Stimulated activated naive CD8-positive, alpha-beta T cell treated with anti-CD3 and anti-CD28 coated beads, Interleukin-15, Interleukin-2, amounts not matched to agents 100 ng/mL and 50 ng/mL, for 24 hours (primary cell): ENCODE data around the gene COL20A1.

ENCODE experiments used
- H3K27ac Mint-ChIP-seq: one replicate; pipeline ENCODE4 v1.8.0; 2021; ENCODE audit warnings: mild to moderate bottlenecking, mixed read lengths
- H3K27me3 Mint-ChIP-seq: one replicate; pipeline ENCODE4 v1.8.0; 2021; ENCODE audit warnings: mixed read lengths
- H3K36me3 Mint-ChIP-seq: one replicate; pipeline ENCODE4 v1.8.0; 2021; ENCODE audit warnings: low read depth, mixed read lengths
- H3K4me1 Mint-ChIP-seq: one replicate; pipeline ENCODE4 v1.8.0; 2021; ENCODE audit warnings: low read depth, mixed read lengths
- H3K4me3 Mint-ChIP-seq: one replicate; pipeline ENCODE4 v1.8.0; 2021; ENCODE audit warnings: mild to moderate bottlenecking, mixed read lengths
- H3K9me3 Mint-ChIP-seq: one replicate; pipeline ENCODE4 v1.8.0; 2021; ENCODE audit warnings: mixed read lengths

Gene COL20A1

DNA sequence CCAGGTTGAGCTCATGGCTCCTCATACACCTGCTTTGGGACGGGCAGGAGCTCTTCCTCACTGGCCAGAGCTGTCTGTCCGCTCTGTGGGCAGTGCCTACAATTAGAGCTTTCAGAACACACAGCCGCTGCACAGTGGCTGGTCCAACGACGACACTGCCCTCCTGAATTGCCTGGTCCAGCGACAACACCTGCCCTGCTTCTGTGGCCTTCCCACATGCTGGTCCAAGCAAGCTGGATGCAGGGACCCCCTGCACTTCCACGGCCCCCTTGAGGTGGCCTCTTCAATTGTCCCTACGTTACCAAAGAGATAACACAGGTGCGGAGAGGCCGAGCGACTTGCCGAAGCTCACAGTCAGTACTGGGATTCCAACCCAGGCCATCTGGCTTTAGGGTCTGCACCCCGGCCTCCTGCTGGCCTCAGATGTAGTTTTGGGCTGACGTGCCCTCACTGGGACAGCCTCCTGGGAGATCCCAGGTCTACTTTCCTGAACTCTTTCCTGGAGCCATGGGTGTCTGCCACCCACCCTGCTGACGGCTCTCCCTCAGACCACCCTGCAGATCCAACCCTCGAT is 69.5 kb downstream of the COL20A1 start:
- H3K27ac Mint-ChIP-seq = no peak overlapping the region
- no peaks in the 10 kb centered on the region for H3K4me1 Mint-ChIP-seq
- H3K36me3 Mint-ChIP-seq = no peaks in the 10 kb centered on the region
- H3K27me3 Mint-ChIP-seq = peaks cover 15% of the 10 kb centered on the region
- no peaks in the 10 kb centered on the region for H3K9me3 Mint-ChIP-seq
- H3K4me3 Mint-ChIP-seq = no peak overlapping the region

DNA sequence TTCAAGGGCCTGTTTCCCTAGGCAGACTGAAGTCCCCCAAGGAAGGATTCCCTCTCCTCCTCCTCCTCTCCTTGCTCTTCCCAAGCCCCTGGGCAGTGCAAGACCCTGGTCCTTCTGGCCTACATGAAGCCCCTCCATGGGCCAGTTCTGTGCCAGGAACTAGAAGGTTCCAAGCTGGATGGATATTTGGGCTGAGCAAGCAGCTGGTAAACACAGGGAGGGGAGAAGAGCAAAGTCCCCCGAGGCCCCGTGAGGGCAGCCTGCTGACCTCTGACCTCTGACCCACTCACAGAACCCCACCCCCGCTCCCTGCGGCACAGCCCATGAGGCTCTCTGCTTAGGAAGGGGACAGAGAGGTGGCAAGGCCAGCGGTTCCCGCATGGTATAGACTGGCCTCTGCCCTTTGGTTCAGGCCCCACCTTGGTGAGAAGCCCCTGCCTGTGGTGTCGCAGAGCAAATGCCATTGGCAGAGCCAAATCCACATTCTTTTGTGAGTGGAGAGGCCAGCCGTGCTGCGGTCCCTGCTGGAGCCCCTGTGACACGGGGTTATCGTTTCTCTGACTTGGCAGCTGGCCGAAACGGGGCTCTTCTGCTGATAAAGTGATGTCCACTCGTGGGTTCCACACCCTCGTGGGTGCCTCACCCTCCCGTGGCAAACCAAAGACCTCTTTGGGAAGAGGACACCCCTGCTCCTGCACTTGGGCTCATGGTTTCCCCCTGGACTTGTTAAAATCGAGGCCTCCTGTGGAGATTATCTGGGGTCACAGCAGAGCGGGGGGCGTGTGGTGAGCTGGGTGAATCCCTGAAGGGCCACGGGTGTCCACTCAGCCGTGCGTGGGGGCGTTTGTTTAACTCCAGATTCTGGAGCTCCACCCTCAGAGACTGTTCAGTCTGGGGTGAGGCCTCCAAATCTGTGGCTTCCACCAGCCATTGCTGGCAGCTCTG is 70.3 kb downstream of the COL20A1 start:
- Mint-ChIP-seq H3K4me3 (no peak overlapping the region), H3K9me3 (no peaks in the 10 kb centered on the region), H3K27me3 (peaks cover 15% of the 10 kb centered on the region), H3K4me1 (no peaks in the 10 kb centered on the region), H3K27ac (no peak overlapping the region), H3K36me3 (no peaks in the 10 kb centered on the region)

DNA sequence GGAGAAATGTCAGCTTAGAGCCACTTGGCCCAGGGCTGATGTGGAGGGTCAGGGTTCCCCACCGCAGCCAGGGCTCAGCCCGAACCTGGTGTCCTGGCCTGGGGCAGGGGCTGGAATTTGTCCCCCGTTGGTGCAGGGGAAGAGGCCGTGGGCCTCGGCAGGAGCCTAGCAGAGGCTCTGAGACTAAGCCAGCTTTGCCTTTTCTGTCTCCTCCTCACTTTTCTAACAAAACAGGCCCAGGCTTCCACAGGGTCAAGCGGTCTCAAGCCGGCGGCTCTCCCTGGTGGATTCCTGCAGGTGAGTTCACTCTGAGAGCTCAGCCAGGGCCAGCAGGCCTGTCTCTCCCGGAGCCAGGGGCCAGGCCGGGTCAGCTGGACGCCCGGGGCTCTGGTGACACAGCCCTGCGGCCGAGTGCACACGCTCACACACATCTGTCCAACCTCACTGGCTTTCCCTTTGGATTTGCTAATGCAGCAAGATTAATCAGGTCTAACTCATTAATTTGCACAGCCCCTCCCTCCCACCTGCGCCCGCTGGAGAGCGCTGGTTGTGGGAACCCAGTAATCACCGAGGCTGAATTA is 71.1 kb downstream of the COL20A1 start:
- H3K4me1 Mint-ChIP-seq = no peaks in the 10 kb centered on the region
- no peak overlapping the region for H3K27ac Mint-ChIP-seq
- no peaks in the 10 kb centered on the region for H3K9me3 Mint-ChIP-seq

DNA sequence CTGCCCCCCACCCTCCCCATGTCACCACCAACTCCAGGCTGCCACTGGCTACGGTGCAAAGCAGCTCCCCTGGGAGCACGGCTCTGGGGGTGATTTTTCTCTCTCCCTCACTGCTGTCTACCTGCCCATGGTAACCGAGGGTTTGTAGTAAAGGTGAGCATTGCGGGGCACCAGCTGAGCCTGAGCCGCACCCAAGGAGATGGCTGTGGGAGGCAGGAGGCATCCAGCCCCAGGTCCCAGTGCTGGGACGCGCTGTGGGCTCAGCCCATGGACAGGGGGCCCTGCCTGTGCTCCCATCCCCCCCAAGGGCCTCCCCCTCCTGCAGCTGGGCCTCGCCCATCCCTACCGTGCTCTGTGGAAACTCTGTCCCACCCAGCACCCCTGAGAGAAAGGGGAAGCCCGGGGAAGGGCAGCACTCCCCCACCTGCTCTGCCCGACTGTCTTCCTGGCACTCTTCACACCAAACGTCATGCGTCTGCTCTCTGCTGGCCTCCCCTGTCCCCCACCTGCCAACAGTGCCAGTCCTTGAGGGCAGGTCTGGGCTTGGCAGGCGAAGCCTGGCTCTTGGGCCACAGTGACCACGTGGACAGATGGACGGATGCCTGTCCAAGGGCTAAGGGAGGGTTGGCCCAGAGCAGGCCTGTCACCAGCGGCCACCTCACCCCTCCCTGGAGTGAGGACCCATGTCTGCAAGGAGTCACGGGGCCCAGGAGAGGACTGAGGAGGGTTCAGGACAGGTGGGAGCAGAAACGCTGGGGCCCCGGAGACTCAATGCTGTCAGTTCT is 72.0 kb downstream of the COL20A1 start:
- Mint-ChIP-seq H3K36me3 (no peaks in the 10 kb centered on the region), H3K9me3 (no peaks in the 10 kb centered on the region), H3K27ac (no peak overlapping the region), H3K4me3 (no peak overlapping the region), H3K4me1 (no peaks in the 10 kb centered on the region), H3K27me3 (peaks cover 9% of the 10 kb centered on the region)

More for the DNA sequence above, 71.1 kb downstream of the COL20A1 start:
- Mint-ChIP-seq H3K4me3 (no peak overlapping the region), H3K36me3 (no peaks in the 10 kb centered on the region), H3K27me3 (peaks cover 15% of the 10 kb centered on the region)

DNA sequence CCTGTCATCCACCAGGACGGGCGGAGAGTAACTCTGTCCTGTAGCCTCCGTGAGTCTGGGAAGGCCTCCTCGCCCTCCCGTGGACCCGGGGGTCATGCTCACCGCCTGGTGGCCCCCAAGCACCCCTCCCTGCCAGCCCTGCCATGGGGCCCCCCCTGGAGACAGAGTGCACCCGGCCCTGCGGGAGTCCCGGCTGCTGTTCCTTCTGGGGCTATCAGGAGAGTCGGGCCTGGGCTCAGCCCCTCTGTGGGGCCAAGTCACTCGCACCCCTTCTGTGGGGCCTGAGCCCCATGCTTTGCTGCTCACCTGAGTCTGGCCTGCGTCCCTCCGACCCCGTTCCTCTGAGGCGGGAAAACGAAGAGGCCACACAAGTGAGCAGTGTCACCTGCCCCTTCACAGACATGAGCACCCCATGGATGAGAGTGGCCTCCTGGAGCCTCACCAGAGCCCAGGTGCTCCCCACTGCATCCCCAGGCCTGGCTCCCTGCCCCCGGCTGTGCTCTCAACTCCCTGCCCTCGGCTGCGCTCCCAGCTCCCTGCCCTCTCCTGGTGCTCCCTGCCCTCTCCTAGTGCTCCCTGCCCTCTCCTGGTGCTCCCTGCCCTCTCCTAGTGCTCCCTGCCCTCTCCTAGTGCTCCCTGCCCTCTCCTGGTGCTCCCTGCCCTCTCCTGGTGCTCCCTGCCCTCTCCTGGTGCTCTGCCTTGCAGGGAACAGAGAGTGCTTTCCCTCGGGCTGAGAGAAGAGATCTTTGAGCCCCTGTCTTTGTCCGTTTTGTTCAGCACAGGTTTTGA is 72.8 kb downstream of the COL20A1 start:
- H3K27me3 Mint-ChIP-seq = peaks cover 8% of the 10 kb centered on the region
- H3K4me1 Mint-ChIP-seq = no peaks in the 10 kb centered on the region
- no peak overlapping the region for H3K27ac Mint-ChIP-seq
- no peaks in the 10 kb centered on the region for H3K9me3 Mint-ChIP-seq
- H3K36me3 Mint-ChIP-seq = no peaks in the 10 kb centered on the region
- H3K4me3 Mint-ChIP-seq = no peak overlapping the region

DNA sequence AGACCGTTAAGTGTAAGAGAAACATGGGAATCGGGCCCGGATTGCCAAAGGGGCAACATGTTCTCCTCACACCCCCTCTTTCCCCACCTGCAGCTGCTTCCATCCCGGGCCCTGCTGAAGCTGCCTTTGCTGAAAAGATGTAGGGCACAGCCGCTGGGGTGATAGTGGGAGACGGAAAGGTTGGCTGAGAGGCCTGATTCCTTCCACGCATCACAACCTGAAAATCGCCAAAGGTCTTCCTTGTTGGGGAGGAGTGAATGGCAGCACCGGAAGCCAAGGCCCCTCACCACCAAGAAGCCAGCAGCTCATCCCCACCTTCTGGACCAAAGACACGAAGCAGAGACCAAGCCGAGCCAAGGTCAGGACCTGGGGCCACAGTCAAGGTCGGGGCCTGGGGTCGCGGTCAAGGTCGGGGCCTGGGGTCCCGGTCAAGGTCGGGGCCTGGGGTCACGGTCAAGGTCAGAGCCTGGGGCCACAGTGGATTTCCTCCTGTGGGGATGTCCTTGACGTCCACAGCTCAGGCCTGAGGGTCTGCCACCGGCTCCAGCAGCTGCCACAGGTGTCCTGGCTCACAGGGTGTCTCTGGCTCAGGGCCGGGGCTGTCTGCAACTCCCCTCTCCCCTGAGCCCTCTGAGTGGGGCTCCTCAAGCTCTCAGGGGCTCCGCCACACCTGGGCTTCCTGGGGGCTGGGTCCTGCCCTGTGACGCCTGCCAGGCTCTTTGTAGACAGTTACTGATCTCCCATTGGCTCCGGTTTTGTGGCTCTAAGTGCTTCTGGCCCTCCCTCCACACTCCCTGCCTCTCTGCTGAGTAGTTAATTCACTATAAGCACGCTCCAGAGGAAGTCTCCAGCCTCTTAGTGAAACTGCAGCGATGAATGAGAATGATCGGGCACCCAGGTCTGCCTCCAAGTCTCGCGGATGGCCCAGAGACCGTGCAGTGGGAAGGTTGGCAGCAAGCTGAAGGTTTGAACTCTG is 73.7 kb downstream of the COL20A1 start:
- Mint-ChIP-seq H3K27ac (no peak overlapping the region), H3K27me3 (peaks cover 8% of the 10 kb centered on the region), H3K36me3 (no peaks in the 10 kb centered on the region), H3K4me3 (no peak overlapping the region), H3K4me1 (no peaks in the 10 kb centered on the region), H3K9me3 (no peaks in the 10 kb centered on the region)

DNA sequence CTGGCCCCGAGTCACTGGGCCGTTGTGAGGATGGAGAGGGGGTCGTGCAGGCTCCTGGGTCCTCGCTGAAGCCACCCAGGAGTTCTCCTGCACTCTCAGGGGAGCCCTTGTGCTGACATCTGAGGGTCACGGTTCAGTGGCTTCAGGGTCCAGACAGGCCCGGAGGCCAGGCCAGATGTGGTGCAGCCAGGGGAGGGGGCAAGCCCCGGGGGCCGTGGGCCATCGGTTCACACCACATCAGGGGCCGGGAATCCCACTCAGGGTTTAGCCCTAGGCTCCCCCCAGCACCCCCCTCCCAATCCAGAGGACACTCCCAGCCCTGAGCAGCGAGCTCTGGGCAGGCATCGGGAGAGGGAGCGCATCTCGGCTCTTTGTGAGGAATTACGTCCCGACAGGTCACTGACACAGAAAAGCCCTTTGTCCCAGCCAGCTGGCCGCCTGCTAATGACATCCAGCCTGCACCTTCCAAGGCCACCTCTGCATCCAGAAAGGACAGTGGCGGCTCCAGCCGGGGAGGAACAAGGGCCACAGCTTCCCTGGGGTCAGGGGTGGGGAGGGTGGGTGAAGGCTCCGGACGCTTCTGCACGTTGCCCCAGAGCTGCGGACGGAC is 74.6 kb downstream of the COL20A1 start:
- no peaks in the 10 kb centered on the region for H3K4me1 Mint-ChIP-seq
- H3K27me3 Mint-ChIP-seq = peaks cover 5% of the 10 kb centered on the region
- H3K9me3 Mint-ChIP-seq = no peaks in the 10 kb centered on the region
- no peak overlapping the region for H3K27ac Mint-ChIP-seq
- no peak overlapping the region for H3K4me3 Mint-ChIP-seq
- H3K36me3 Mint-ChIP-seq = no peaks in the 10 kb centered on the region

DNA sequence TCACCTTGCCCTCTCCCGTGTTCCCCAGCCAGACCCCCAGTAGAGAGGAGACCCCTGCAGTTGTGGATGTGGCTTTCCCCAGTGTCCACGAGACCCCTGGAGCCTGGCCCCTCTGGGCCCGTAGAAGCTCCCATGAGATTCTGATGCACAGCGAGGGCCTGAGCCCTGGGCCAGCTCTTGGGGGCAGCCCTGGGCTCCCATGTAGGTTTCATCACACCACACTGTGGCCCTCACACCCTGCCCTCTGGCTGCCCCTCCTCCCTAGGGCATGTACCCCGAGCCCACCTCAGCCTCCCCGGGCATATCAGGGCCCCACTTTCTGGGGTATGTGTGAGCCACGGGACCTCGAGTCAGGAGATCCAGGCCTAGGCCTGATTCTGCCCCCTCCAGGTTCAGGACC is 75.2 kb downstream of the COL20A1 start:
- Mint-ChIP-seq H3K9me3 (no peaks in the 10 kb centered on the region), H3K27me3 (no peaks in the 10 kb centered on the region), H3K4me3 (no peak overlapping the region), H3K27ac (no peak overlapping the region), H3K36me3 (no peaks in the 10 kb centered on the region), H3K4me1 (no peaks in the 10 kb centered on the region)

DNA sequence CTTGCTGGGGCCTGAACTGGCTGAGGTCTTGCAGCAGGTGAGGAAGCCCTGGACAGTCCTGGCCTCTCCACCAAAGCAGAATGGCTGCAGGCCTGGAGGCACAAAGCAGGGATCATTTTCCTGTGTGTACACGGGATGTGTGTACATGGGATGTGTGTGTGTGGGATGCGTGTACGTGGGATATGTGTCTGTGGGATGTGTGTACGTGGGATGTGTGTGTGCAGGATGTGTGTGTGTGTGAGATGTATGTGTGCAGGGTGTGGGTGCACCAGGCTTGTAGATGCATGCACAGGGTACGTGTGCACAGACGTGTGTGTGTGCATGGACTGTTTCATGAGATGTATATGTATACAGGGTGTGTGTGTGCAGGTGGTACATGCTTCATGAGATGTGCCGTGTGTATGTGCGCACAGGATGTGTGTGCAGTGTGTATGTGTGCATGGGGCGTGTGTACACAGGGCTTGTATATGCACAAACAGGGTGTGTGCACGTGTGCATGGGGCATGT is 76.1 kb downstream of the COL20A1 start:
- Mint-ChIP-seq H3K4me3 (no peak overlapping the region), H3K27me3 (no peaks in the 10 kb centered on the region), H3K4me1 (no peaks in the 10 kb centered on the region), H3K36me3 (no peaks in the 10 kb centered on the region), H3K9me3 (no peaks in the 10 kb centered on the region), H3K27ac (no peak overlapping the region)

DNA sequence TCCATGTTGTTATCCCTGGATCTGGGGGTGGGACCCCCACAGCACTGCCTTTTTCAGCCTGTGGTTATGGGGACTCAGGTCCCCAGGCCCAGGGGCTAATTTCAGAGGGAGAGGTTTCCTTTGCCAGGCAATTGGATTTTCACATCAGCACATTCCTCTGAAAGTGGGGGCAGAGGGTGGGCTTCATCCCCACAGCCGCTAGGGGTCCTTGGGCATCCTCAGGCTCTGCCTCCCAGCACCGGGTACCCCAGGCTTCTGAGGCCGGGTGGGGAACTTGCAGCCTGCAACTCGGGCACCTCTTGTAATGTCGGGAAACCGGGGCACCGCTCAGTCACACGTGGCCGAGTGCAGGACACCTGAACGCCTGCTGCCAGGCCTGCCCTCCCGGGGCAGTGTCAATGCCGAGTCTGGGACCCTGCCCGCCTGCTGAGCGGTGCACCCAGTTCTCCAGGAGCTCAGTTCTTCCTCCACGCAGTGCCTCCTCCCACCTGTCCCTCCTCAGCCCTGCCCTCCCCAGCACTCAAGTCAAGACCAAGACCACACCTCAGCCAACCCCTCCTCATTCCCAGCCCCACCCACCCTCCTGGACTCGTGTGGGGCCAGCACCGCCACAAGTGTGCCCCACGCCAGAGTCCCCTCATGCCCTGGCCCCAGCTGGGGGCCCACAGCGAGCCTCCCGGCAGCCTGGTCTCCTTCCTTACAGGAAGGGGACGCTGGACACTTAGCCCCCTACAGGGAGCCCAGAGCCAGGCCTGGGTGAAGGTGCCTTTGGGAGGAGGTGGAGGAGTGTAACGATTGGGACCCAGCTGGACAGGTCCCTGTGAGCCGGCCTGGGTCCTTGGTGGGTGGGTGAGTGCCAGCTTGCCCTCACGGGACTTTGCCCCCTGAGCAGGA is 77.0 kb downstream of the COL20A1 start:
- no peak overlapping the region for H3K27ac Mint-ChIP-seq
- no peaks in the 10 kb centered on the region for H3K36me3 Mint-ChIP-seq
- no peak overlapping the region for H3K4me3 Mint-ChIP-seq
- no peaks in the 10 kb centered on the region for H3K4me1 Mint-ChIP-seq
- H3K27me3 Mint-ChIP-seq = no peaks in the 10 kb centered on the region
- H3K9me3 Mint-ChIP-seq = no peaks in the 10 kb centered on the region

DNA sequence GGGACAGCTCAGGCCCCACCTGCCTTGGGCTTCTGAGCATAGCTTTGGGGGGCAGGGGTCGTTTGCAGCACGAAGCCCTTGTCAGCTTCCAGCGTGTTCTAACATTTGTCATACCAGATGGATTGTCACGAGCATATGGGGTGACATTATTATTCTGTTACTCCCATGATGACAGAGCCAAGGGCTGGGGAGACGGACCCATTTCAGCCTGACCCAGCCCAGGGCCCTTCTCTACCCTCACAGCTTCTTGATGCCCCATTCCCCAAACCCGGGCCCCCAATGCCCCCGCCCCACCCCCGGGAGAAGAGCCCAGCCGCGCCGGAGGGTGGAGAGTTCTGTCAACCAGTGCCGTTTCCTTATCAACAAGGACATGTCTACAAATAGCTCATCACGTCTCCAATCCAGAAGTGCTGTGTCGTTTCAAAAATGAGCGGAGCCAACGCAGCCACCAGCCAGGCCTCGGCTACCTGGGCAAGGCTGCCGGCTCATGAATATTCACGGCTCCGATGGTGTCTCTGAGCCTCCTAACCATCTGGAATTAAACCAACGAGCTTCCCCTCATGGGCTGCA is 77.7 kb downstream of the COL20A1 start:
- no peaks in the 10 kb centered on the region for H3K9me3 Mint-ChIP-seq
- no peaks in the 10 kb centered on the region for H3K4me1 Mint-ChIP-seq
- H3K36me3 Mint-ChIP-seq = no peaks in the 10 kb centered on the region

DNA sequence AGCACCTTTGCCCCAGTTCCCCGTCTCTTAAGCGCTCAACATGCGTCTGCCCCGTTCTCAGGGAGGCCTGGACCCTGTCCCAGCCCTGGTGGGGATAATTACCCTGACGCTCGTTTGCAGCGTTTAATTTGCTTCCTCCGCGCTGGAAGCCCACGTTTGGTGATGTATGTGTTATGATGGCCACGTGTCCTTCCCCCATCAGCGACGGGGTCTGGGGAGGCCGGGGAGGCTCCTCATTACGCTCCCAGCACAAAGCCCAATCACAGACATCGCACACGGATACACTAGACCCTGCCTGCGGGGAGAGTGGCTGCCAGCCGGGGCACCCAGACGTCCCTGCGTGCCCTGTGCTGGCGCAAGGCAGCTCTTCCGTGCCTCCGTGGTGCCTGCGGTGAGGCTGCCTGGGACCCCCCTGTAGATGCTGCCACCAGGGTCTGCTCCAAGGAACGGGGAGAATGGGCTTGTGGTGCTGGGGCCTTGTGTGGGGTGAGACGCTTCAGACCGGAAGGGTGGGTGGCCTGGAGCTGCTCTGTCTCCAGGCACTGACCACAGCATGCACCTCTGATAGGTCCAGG is 78.4 kb downstream of the COL20A1 start:
- Mint-ChIP-seq H3K9me3 (no peaks in the 10 kb centered on the region), H3K27me3 (peaks cover 4% of the 10 kb centered on the region), H3K36me3 (no peaks in the 10 kb centered on the region), H3K27ac (no peak overlapping the region), H3K4me3 (no peak overlapping the region), H3K4me1 (no peaks in the 10 kb centered on the region)

More for the DNA sequence above, 77.7 kb downstream of the COL20A1 start:
- Mint-ChIP-seq H3K4me3 (no peak overlapping the region), H3K27me3 (no peaks in the 10 kb centered on the region), H3K27ac (no peak overlapping the region)
